PC-3 (cell line): ENCODE results near the gene TMTC2. TPM values are rescaled to one million over a fixed set of nuclear protein-coding genes. Genes with fewer than 3 reads are reported as not detected.

Experiments used
- ATAC-seq: fragments of 200-7000 bp; cut with Tn5 transposase; 2 replicates; pipeline ENCODE4 v1.9.1; 2020; ENCODE audit warnings: mild to moderate bottlenecking, moderate library complexity
- BruUV-seq: library from RNA; stranded (reverse); fragments of 400-500 nt; replicated peaks from 2 replicates; lab custom pipeline; 2021; lab: Mats Ljungman, UMichigan
- CTCF ChIA-PET: fragments of 300-600 bp; sonication (Branson Sonifier 250); formaldehyde crosslinking; loops from one replicate; lab custom pipeline; 2022; ENCODE audit warnings: antibody characterized with exemption; lab: Charles Lee
- POLR2A ChIA-PET: fragments of 300-600 bp; sonication (Branson Sonifier 250); formaldehyde crosslinking; loops from one replicate; lab custom pipeline; 2022; ENCODE audit warnings: antibody characterized with exemption; ENCODE audit not compliant: unreplicated experiment; lab: Charles Lee
- DNase-seq: peaks from one replicate; pipeline ENCODE4 v3.0.0-alpha.2; 2015
- H2AFZ ChIP-seq: fragments of 300-600 bp; sonication (generic); 2 replicates; pipeline ENCODE4 v1.6.0; 2016; ENCODE audit warnings: antibody characterized with exemption, low read length
- H3F3A ChIP-seq: fragments of 300-600 bp; sonication (generic); one replicate; pipeline ENCODE4 v1.6.0; 2017; ENCODE audit warnings: antibody characterized with exemption, low read length, control low read depth, mild to moderate bottlenecking; ENCODE audit not compliant: unreplicated experiment
- H3K27ac ChIP-seq: fragments of 300-600 bp; sonication (generic); 2 replicates; pipeline ENCODE4 v1.5.1; 2016; ENCODE audit warnings: mild to moderate bottlenecking, low read length
- H3K27me3 ChIP-seq: fragments of 300-600 bp; sonication (generic); 2 replicates; pipeline ENCODE4 v1.6.1; 2016; ENCODE audit warnings: low read length, mixed read lengths
- H3K36me3 ChIP-seq: fragments of 300-600 bp; sonication (generic); 2 replicates; pipeline ENCODE4 v1.6.1; 2016; ENCODE audit warnings: low read depth, mixed run types, low read length, mixed read lengths
- H3K4me1 ChIP-seq: fragments of 300-600 bp; sonication (generic); 2 replicates; pipeline ENCODE4 v1.5.1; 2016; ENCODE audit warnings: low read length; ENCODE audit not compliant: insufficient read depth
- H3K4me2 ChIP-seq: fragments of 300-600 bp; sonication (generic); 2 replicates; pipeline ENCODE4 v1.6.0; 2016; ENCODE audit warnings: low read length
- H3K4me3 ChIP-seq: fragments of 300-600 bp; sonication (generic); 2 replicates; pipeline ENCODE4 v1.5.1; 2016; ENCODE audit warnings: mild to moderate bottlenecking, low read length, mixed read lengths
- H3K79me2 ChIP-seq: fragments of 300-600 bp; sonication (generic); 2 replicates; pipeline ENCODE4 v1.6.1; 2017; ENCODE audit warnings: low read length, mixed read lengths
- H3K9ac ChIP-seq: fragments of 300-600 bp; sonication (generic); 2 replicates; pipeline ENCODE4 v1.6.0; 2016; ENCODE audit warnings: mild to moderate bottlenecking, low read length
- H3K9me2 ChIP-seq: fragments of 300-600 bp; sonication (generic); replicated peaks from 2 replicates; pipeline ENCODE4 v1.6.1; 2016; ENCODE audit warnings: mixed run types, low read length, mixed read lengths
- H3K9me3 ChIP-seq: fragments of 300-600 bp; sonication (generic); 2 replicates; pipeline ENCODE4 v1.6.1; 2016; ENCODE audit warnings: low read length, mixed read lengths
- H4K20me1 ChIP-seq: fragments of 300-600 bp; sonication (generic); 2 replicates; pipeline ENCODE4 v1.6.1; 2016; ENCODE audit warnings: low read length, mixed read lengths
- CTCF ChIP-seq: fragments of 300-600 bp; sonication (generic); conservative IDR thresholded peaks from 2 replicates; pipeline ENCODE4 v1.5.1; 2017; ENCODE audit warnings: antibody characterized with exemption, low read depth, mild to moderate bottlenecking, low read length
- EZH2 ChIP-seq: fragments of 300-600 bp; sonication (generic); IDR thresholded peaks from one replicate; pipeline ENCODE4 v1.6.1; 2017; ENCODE audit warnings: antibody characterized with exemption, mild to moderate bottlenecking, low read length; ENCODE audit not compliant: unreplicated experiment
- EZH2phosphoT487 ChIP-seq: fragments of 300-600 bp; sonication (generic); IDR thresholded peaks from 2 replicates; pipeline ENCODE4 v1.6.1; 2018; ENCODE audit warnings: mild to moderate bottlenecking, antibody characterized with exemption, low read length, borderline replicate concordance
- intact Hi-C: fragments of 100-400 bp; cut with micrococcal nuclease; formaldehyde crosslinking; loops from 2 replicates; pipeline ENCODE4 v1.9.0; 2023
- total RNA-seq: library from RNA; depleted of rRNA; stranded (reverse); fragments of >200 nt; gene quantifications from 2 replicates; pipeline ENCODE4 v1.2.3, GENCODE V29; 2014

Gene TMTC2
- total RNA-seq, 1 experiment from 2014 or later: 10.7 TPM

GRCh38 chr12:82756303-82756702 lies 69.6 kb downstream of the TMTC2 start:
- Histone ChIP-seq H3K27ac (no peak overlapping the region), H3K36me3 (no peaks in the 10 kb centered on the region), H3K9me2 (no peaks in the 10 kb centered on the region), H3K9me3 (no peaks in the 10 kb centered on the region), H3K4me2 (no peak overlapping the region), H3K4me3 (no peak overlapping the region), H2AFZ (no peak overlapping the region), H3K27me3 (no peaks in the 10 kb centered on the region), H3K9ac (no peak overlapping the region), H3K79me2 (no peaks in the 10 kb centered on the region), H4K20me1 (no peaks in the 10 kb centered on the region), H3F3A (no peaks in the 10 kb centered on the region), H3K4me1 (no peaks in the 10 kb centered on the region)
- CTCF ChIA-PET: no interaction called here
- no TSS peak for BruUV-seq
- POLR2A ChIA-PET: no interaction called here
- DNase-seq (no peak), ATAC-seq (no peak)
- intact Hi-C loops: no loop called here
- TF ChIP-seq EZH2 (no peak), CTCF (no peak), EZH2phosphoT487 (no peak)

GRCh38 chr12:82757059-82757458 lies 70.4 kb downstream of the TMTC2 start:
- CTCF ChIA-PET: no interaction called here
- no TSS peak for BruUV-seq

GRCh38 chr12:82757656-82758055 lies 71.0 kb downstream of the TMTC2 start:
- no peak overlapping the region for H3K4me3 ChIP-seq
- H2AFZ ChIP-seq: no peak overlapping the region
- no peak overlapping the region for H3K9ac ChIP-seq
- no peaks in the 10 kb centered on the region for H3K36me3 ChIP-seq
- no peaks in the 10 kb centered on the region for H3K9me2 ChIP-seq
- H3K27ac ChIP-seq: no peak overlapping the region
- no peak for TF ChIP-seq CTCF
- no peak for TF ChIP-seq EZH2
- no peak for TF ChIP-seq EZH2phosphoT487
- DNase-seq (no peak), ATAC-seq (no peak)
- no TSS peak for BruUV-seq
- POLR2A ChIA-PET: no interaction called here
- no peak overlapping the region for H3K4me2 ChIP-seq
- no peaks in the 10 kb centered on the region for H3K4me1 ChIP-seq
- H3F3A ChIP-seq: no peaks in the 10 kb centered on the region
- intact Hi-C loops: no loop called here
- H3K9me3 ChIP-seq: no peaks in the 10 kb centered on the region
- CTCF ChIA-PET: no interaction called here
- H3K79me2 ChIP-seq: no peaks in the 10 kb centered on the region
- no peaks in the 10 kb centered on the region for H3K27me3 ChIP-seq
- no peaks in the 10 kb centered on the region for H4K20me1 ChIP-seq

More at GRCh38 chr12:82757059-82757458, 70.4 kb downstream of the TMTC2 start:
- no peak overlapping the region for H3K4me3 ChIP-seq
- intact Hi-C loops: no loop called here
- H3K9ac ChIP-seq: no peak overlapping the region
- no peak overlapping the region for H2AFZ ChIP-seq
- no peaks in the 10 kb centered on the region for H3K4me1 ChIP-seq
- no peaks in the 10 kb centered on the region for H3K9me3 ChIP-seq
- no peak overlapping the region for H3K4me2 ChIP-seq
- no peaks in the 10 kb centered on the region for H3F3A ChIP-seq
- no peaks in the 10 kb centered on the region for H3K79me2 ChIP-seq
- ATAC-seq (no peak), DNase-seq (no peak)
- no peak for TF ChIP-seq EZH2phosphoT487
- no peak for TF ChIP-seq EZH2
- TF ChIP-seq CTCF: no peak
- H4K20me1 ChIP-seq: no peaks in the 10 kb centered on the region
- POLR2A ChIA-PET: no interaction called here
- no peaks in the 10 kb centered on the region for H3K27me3 ChIP-seq
- H3K9me2 ChIP-seq: no peaks in the 10 kb centered on the region
- no peak overlapping the region for H3K27ac ChIP-seq
- no peaks in the 10 kb centered on the region for H3K36me3 ChIP-seq
